Dendritic cell treated with granulocyte-macrophage colony-stimulating factor and Interleukin-4, amounts not matched to agents 40 ng/mL and 50 ng/mL, for 4 days (primary cell): ENCODE data around the gene KDM4B.
"Not testable (repeated sequence)": the region's sequence is repeated elsewhere in the genome, so short reads cannot be mapped to it uniquely, and the experiment has no call there.

ENCODE experiments used
- H3K27ac Mint-ChIP-seq: one replicate; pipeline ENCODE4 v1.8.0; 2022; ENCODE audit warnings: mild to moderate bottlenecking, mixed read lengths
- H3K27me3 Mint-ChIP-seq: one replicate; pipeline ENCODE4 v1.8.0; 2022; ENCODE audit warnings: mild to moderate bottlenecking, mixed read lengths
- H3K36me3 Mint-ChIP-seq: one replicate; pipeline ENCODE4 v1.8.0; 2022; ENCODE audit warnings: low read depth, mixed read lengths
- H3K4me1 Mint-ChIP-seq: one replicate; pipeline ENCODE4 v1.8.0; 2022; ENCODE audit warnings: low read depth, mixed read lengths
- H3K4me3 Mint-ChIP-seq: one replicate; pipeline ENCODE4 v1.8.0; 2022; ENCODE audit warnings: mild to moderate bottlenecking, moderate library complexity, mixed read lengths
- H3K9me3 Mint-ChIP-seq: one replicate; pipeline ENCODE4 v1.8.0; 2022; ENCODE audit warnings: mixed read lengths
- intact Hi-C: fragments of 100-400 bp; cut with micrococcal nuclease; formaldehyde crosslinking; loops from one replicate; pipeline ENCODE4 v1.15.0; 2022

Gene KDM4B

GRCh38 chr19:5018224-5019015 lies 49.5 kb downstream of the KDM4B start:
- no peak overlapping the region for H3K27ac Mint-ChIP-seq
- intact Hi-C loops = no loop called here
- H3K9me3 Mint-ChIP-seq = no peaks in the 10 kb centered on the region
- H3K36me3 Mint-ChIP-seq = peaks cover 9% of the 10 kb centered on the region
- H3K4me3 Mint-ChIP-seq = no peak overlapping the region
- peaks cover 12% of the 10 kb centered on the region for H3K4me1 Mint-ChIP-seq
- no peaks in the 10 kb centered on the region for H3K27me3 Mint-ChIP-seq

GRCh38 chr19:5020368-5020767 lies 51.5 kb downstream of the KDM4B start:
- no peak overlapping the region for H3K4me3 Mint-ChIP-seq
- H3K4me1 Mint-ChIP-seq = peaks cover 9% of the 10 kb centered on the region
- no peak overlapping the region for H3K27ac Mint-ChIP-seq
- peaks cover 16% of the 10 kb centered on the region for H3K36me3 Mint-ChIP-seq
- no peaks in the 10 kb centered on the region for H3K9me3 Mint-ChIP-seq
- intact Hi-C loops = loop anchor here (10.0 kb wide), 1 partner anchor 46 kb away; no protein-coding TSS in a partner anchor
- H3K27me3 Mint-ChIP-seq = no peaks in the 10 kb centered on the region

- Mint-ChIP-seq H3K27ac (no peak overlapping the region), H3K4me3 (no peak overlapping the region)
- intact Hi-C loops = loop anchor here (10.0 kb wide), 1 partner anchor 46 kb away; no protein-coding TSS in a partner anchor
Measured at GRCh38 chr19:5021046-5021445, 52.1 kb downstream of the KDM4B start.

GRCh38 chr19:5022066-5022860 lies 53.4 kb downstream of the KDM4B start:
- H3K4me3 Mint-ChIP-seq = no peak overlapping the region
- intact Hi-C loops = loop anchor here (10.0 kb wide), 1 partner anchor 47 kb away; no protein-coding TSS in a partner anchor
- peaks cover 29% of the 10 kb centered on the region for H3K36me3 Mint-ChIP-seq
- no peak overlapping the region for H3K27ac Mint-ChIP-seq
- H3K9me3 Mint-ChIP-seq = no peaks in the 10 kb centered on the region
- H3K27me3 Mint-ChIP-seq = no peaks in the 10 kb centered on the region
- H3K4me1 Mint-ChIP-seq = no peaks in the 10 kb centered on the region

More at GRCh38 chr19:5021046-5021445, 52.1 kb downstream of the KDM4B start:
- no peaks in the 10 kb centered on the region for H3K27me3 Mint-ChIP-seq
- H3K9me3 Mint-ChIP-seq = no peaks in the 10 kb centered on the region
- peaks cover 9% of the 10 kb centered on the region for H3K4me1 Mint-ChIP-seq
- peaks cover 19% of the 10 kb centered on the region for H3K36me3 Mint-ChIP-seq

- H3K9me3 Mint-ChIP-seq = no peaks in the 10 kb centered on the region
- no peak overlapping the region for H3K4me3 Mint-ChIP-seq
- no peak overlapping the region for H3K27ac Mint-ChIP-seq
- no peaks in the 10 kb centered on the region for H3K27me3 Mint-ChIP-seq
- H3K36me3 Mint-ChIP-seq = peaks cover 34% of the 10 kb centered on the region
- no peaks in the 10 kb centered on the region for H3K4me1 Mint-ChIP-seq
- intact Hi-C loops = loop anchor here (10.0 kb wide), 1 partner anchor 48 kb away; no protein-coding TSS in a partner anchor
Measured at GRCh38 chr19:5023128-5023571, 54.2 kb downstream of the KDM4B start.

GRCh38 chr19:5024282-5024681 lies 55.4 kb downstream of the KDM4B start:
- Mint-ChIP-seq H3K36me3 (peaks cover 34% of the 10 kb centered on the region), H3K4me3 (no peak overlapping the region), H3K4me1 (peaks cover 10% of the 10 kb centered on the region), H3K9me3 (no peaks in the 10 kb centered on the region), H3K27me3 (no peaks in the 10 kb centered on the region), H3K27ac (no peak overlapping the region)
- intact Hi-C loops = loop anchor here (10.0 kb wide), 1 partner anchor 49 kb away; no protein-coding TSS in a partner anchor

GRCh38 chr19:5025027-5025426 lies 56.1 kb downstream of the KDM4B start:
- peaks cover 13% of the 10 kb centered on the region for H3K4me1 Mint-ChIP-seq
- peaks cover 36% of the 10 kb centered on the region for H3K36me3 Mint-ChIP-seq
- no peaks in the 10 kb centered on the region for H3K9me3 Mint-ChIP-seq
- H3K27ac Mint-ChIP-seq = no peak overlapping the region
- no peaks in the 10 kb centered on the region for H3K27me3 Mint-ChIP-seq
- intact Hi-C loops = loop anchor here (10.0 kb wide), 1 partner anchor 50 kb away; no protein-coding TSS in a partner anchor
- no peak overlapping the region for H3K4me3 Mint-ChIP-seq

GRCh38 chr19:5026706-5027273 lies 57.9 kb downstream of the KDM4B start:
- H3K4me1 Mint-ChIP-seq = peaks cover 28% of the 10 kb centered on the region
- no peaks in the 10 kb centered on the region for H3K27me3 Mint-ChIP-seq
- intact Hi-C loops = loop anchor here (10.0 kb wide), 1 partner anchor 52 kb away; no protein-coding TSS in a partner anchor

GRCh38 chr19:5028229-5028886 lies 59.4 kb downstream of the KDM4B start:
- Mint-ChIP-seq H3K4me3 (no peak overlapping the region), H3K27ac (no peak overlapping the region), H3K4me1 (peaks cover 31% of the 10 kb centered on the region), H3K36me3 (peaks cover 57% of the 10 kb centered on the region), H3K9me3 (no peaks in the 10 kb centered on the region), H3K27me3 (no peaks in the 10 kb centered on the region)
- intact Hi-C loops = loop anchor here (10.0 kb wide), 1 partner anchor 54 kb away; no protein-coding TSS in a partner anchor

More at GRCh38 chr19:5026706-5027273, 57.9 kb downstream of the KDM4B start:
- H3K27ac Mint-ChIP-seq = no peak overlapping the region
- H3K9me3 Mint-ChIP-seq = no peaks in the 10 kb centered on the region
- peaks cover 41% of the 10 kb centered on the region for H3K36me3 Mint-ChIP-seq
- no peak overlapping the region for H3K4me3 Mint-ChIP-seq

- not testable (repeated sequence) for H3K27ac Mint-ChIP-seq, H3K9me3 Mint-ChIP-seq, H3K4me3 Mint-ChIP-seq, H3K27me3 Mint-ChIP-seq
- intact Hi-C loops = loop anchor here (10.0 kb wide), 1 partner anchor 55 kb away; no protein-coding TSS in a partner anchor
- Mint-ChIP-seq H3K36me3 (peaks cover 61% of the 10 kb centered on the region), H3K4me1 (peaks cover 31% of the 10 kb centered on the region)
Measured at GRCh38 chr19:5029596-5029995, 60.7 kb downstream of the KDM4B start.

- no peaks in the 10 kb centered on the region for H3K9me3 Mint-ChIP-seq
Measured at GRCh38 chr19:5030136-5030820, 61.4 kb downstream of the KDM4B start.

GRCh38 chr19:5030822-5031221 lies 61.9 kb downstream of the KDM4B start:
- no peak overlapping the region for H3K4me3 Mint-ChIP-seq
- intact Hi-C loops = loop anchor here (1.0 to 10.0 kb wide), 3 partner anchors 119 to 296 kb away; no protein-coding TSS in a partner anchor
- no peaks in the 10 kb centered on the region for H3K27me3 Mint-ChIP-seq
- peaks cover 63% of the 10 kb centered on the region for H3K36me3 Mint-ChIP-seq
- H3K9me3 Mint-ChIP-seq = no peaks in the 10 kb centered on the region
- peaks cover 31% of the 10 kb centered on the region for H3K4me1 Mint-ChIP-seq
- no peak overlapping the region for H3K27ac Mint-ChIP-seq

More at GRCh38 chr19:5030136-5030820, 61.4 kb downstream of the KDM4B start:
- intact Hi-C loops = loop anchor here (5.0 to 10.0 kb wide), 2 partner anchors 118 to 295 kb away; no protein-coding TSS in a partner anchor
- no peak overlapping the region for H3K4me3 Mint-ChIP-seq
- no peaks in the 10 kb centered on the region for H3K27me3 Mint-ChIP-seq
- no peak overlapping the region for H3K27ac Mint-ChIP-seq
- H3K4me1 Mint-ChIP-seq = peaks cover 31% of the 10 kb centered on the region
- peaks cover 61% of the 10 kb centered on the region for H3K36me3 Mint-ChIP-seq
